IPS DF 19.7 (cell line): Measurements from ENCODE around the gene STAG2.

Experiments
- DNase-seq: peaks from one replicate; pipeline ENCODE4 v3.0.0-alpha.2; 2013; ENCODE audit warnings: low read depth, low spot score

STAG2 gene

GRCh38 chrX:123975180-123975579 is 13.7 kb downstream of the STAG2 start:
- DNase-seq = no peak

GRCh38 chrX:123976706-123977316 is 15.3 kb downstream of the STAG2 start:
- DNase-seq = no peak

- no peak for DNase-seq
Observed at GRCh38 chrX:123983240-123983639, 21.7 kb downstream of the STAG2 start.

GRCh38 chrX:123986377-123986776 is 24.9 kb downstream of the STAG2 start:
- DNase-seq = no peak

GRCh38 chrX:123988423-123989111 is 27.1 kb downstream of the STAG2 start:
- no peak for DNase-seq

GRCh38 chrX:123989235-123989634 is 27.7 kb downstream of the STAG2 start:
- no peak for DNase-seq

- no peak for DNase-seq
Observed at GRCh38 chrX:123990169-123990568, 28.7 kb downstream of the STAG2 start.

GRCh38 chrX:123990602-123991001 is 29.1 kb downstream of the STAG2 start:
- DNase-seq = no peak

- DNase-seq = no peak
Observed at GRCh38 chrX:123993326-123993725, 31.8 kb downstream of the STAG2 start.

GRCh38 chrX:123993904-123994635 is 32.6 kb downstream of the STAG2 start:
- DNase-seq = no peak

- no peak for DNase-seq
Observed at GRCh38 chrX:123994730-123995129, 33.2 kb downstream of the STAG2 start.

GRCh38 chrX:124001581-124001980 is 40.1 kb downstream of the STAG2 start:
- no peak for DNase-seq

GRCh38 chrX:124005228-124005627 is 43.7 kb downstream of the STAG2 start:
- DNase-seq = no peak

GRCh38 chrX:124010157-124010556 is 48.7 kb downstream of the STAG2 start:
- no peak for DNase-seq

GRCh38 chrX:124010566-124010965 is 49.1 kb downstream of the STAG2 start:
- DNase-seq = no peak

GRCh38 chrX:124015721-124016120 is 54.2 kb downstream of the STAG2 start:
- DNase-seq = no peak

GRCh38 chrX:124016825-124017224 is 55.3 kb downstream of the STAG2 start:
- DNase-seq = no peak

GRCh38 chrX:124018023-124018422 is 56.5 kb downstream of the STAG2 start:
- no peak for DNase-seq

GRCh38 chrX:124023838-124024238 is 62.3 kb downstream of the STAG2 start:
- no peak for DNase-seq

- DNase-seq = no peak
Observed at GRCh38 chrX:124026529-124026928, 65.0 kb downstream of the STAG2 start.

GRCh38 chrX:124028182-124028581 is 66.7 kb downstream of the STAG2 start:
- DNase-seq = no peak

GRCh38 chrX:124030520-124030919 is 69.0 kb downstream of the STAG2 start:
- DNase-seq = no peak

GRCh38 chrX:124033821-124034220 is 72.3 kb downstream of the STAG2 start:
- DNase-seq = no peak
